Suprapubic skin (tissue), 4 donors: Measurements from ENCODE around the gene ASIP. TPM values are rescaled to one million over a fixed set of nuclear protein-coding genes. Genes with fewer than 3 reads are reported as not detected.
"Not testable (repeated sequence)": the region's sequence is repeated elsewhere in the genome, so short reads cannot be mapped to it uniquely, and the experiment has no call there.

Source experiments
- DNase-seq, 2 donors: peaks; one replicate each; pipeline ENCODE4 v3.0.0-alpha.2; 2019; ENCODE audit warnings: low spot score in 2 of 2
- H3K27ac ChIP-seq: fragments of 200-600 bp; sonication (generic); one replicate; pipeline ENCODE4 v1.5.1; 2019
- H3K27me3 ChIP-seq: fragments of 200-600 bp; sonication (generic); one replicate; pipeline ENCODE4 v1.5.1; 2019
- H3K36me3 ChIP-seq: fragments of 200-600 bp; sonication (generic); one replicate; pipeline ENCODE4 v1.5.1; 2019
- H3K4me1 ChIP-seq: fragments of 200-600 bp; sonication (generic); one replicate; pipeline ENCODE4 v1.5.1; 2019
- H3K4me3 ChIP-seq: fragments of 200-600 bp; sonication (generic); one replicate; pipeline ENCODE4 v1.5.1; 2019; ENCODE audit warnings: mild to moderate bottlenecking
- H3K9me3 ChIP-seq: fragments of 200-600 bp; sonication (generic); one replicate; pipeline ENCODE4 v1.5.1; 2019
- CTCF ChIP-seq, 2 donors: fragments of 200-600 bp in 1 of 2; fragments of 450-650 bp in 1 of 2; sonication (generic) in 1 of 2; IDR thresholded peaks; one replicate each; pipeline ENCODE4 v1.5.1; 2016 to 2019; ENCODE audit warnings: antibody characterized with exemption in 2 of 2, mild to moderate bottlenecking in 1 of 2, moderate library complexity in 1 of 2
- EP300 ChIP-seq: sonication (generic); formaldehyde crosslinking; IDR thresholded peaks from one replicate; pipeline ENCODE4 v1.6.1; 2017; ENCODE audit warnings: antibody characterized with exemption
- POLR2A ChIP-seq, 2 donors: fragments of 450-650 bp; IDR thresholded peaks; one replicate each; pipeline ENCODE4 v1.6.1; 2017; ENCODE audit warnings: antibody characterized with exemption in 2 of 2, mild to moderate bottlenecking in 2 of 2, moderate library complexity in 2 of 2
- POLR2AphosphoS5 ChIP-seq, 3 donors: sonication (generic); formaldehyde crosslinking; IDR thresholded peaks; one replicate each; pipeline ENCODE4 v1.6.1; 2017; ENCODE audit warnings: antibody characterized with exemption in 3 of 3
- WGBS: methylation state at CpG from one replicate; pipeline ENCODE4 v1.1.5; 2018; 5-methylcytosine and 5-hydroxymethylcytosine counted together
- total RNA-seq, 4 donors: library from RNA; depleted of rRNA; stranded (reverse); fragments of >200 nt; gene quantifications; one replicate each; pipeline ENCODE4 v1.1.0, GENCODE V29; 2016

Gene ASIP
- total RNA-seq, 4 donors from 2014 or later = not detected

- DNase-seq = no peak
- Histone ChIP-seq H3K4me1 (no peaks in the 10 kb centered on the region), H3K4me3 (no peak overlapping the region), H3K9me3 (peaks cover 12% of the 10 kb centered on the region), H3K27ac (no peak overlapping the region), H3K27me3 (no peaks in the 10 kb centered on the region), H3K36me3 (no peaks in the 10 kb centered on the region)
- TF ChIP-seq POLR2A (IDR thresholded peaks at IDR 0.05) = no peak
Observed at GRCh38 chr20:34233687-34234086, 7.5 kb upstream of the ASIP start.

- Histone ChIP-seq H3K9me3 (peaks cover 12% of the 10 kb centered on the region), H3K4me1 (no peaks in the 10 kb centered on the region), H3K27me3 (no peaks in the 10 kb centered on the region), H3K4me3 (no peak overlapping the region), H3K27ac (no peak overlapping the region), H3K36me3 (no peaks in the 10 kb centered on the region)
- DNase-seq = no peak
- TF ChIP-seq POLR2A (IDR thresholded peaks at IDR 0.05) (no peak), POLR2AphosphoS5 (IDR thresholded peaks at IDR 0.05) (no peak), CTCF (IDR thresholded peaks at IDR 0.05) (no peak), EP300 (no peak)
- 94% methylated on average over 2 of the region's 2 CpGs for WGBS
Observed at GRCh38 chr20:34235875-34236274, 5.3 kb upstream of the ASIP start.

GRCh38 chr20:34237942-34238341 lies 3.3 kb upstream of the ASIP start:
- Histone ChIP-seq H3K36me3 (no peaks in the 10 kb centered on the region), H3K27me3 (no peaks in the 10 kb centered on the region), H3K4me3 (no peak overlapping the region), H3K4me1 (no peaks in the 10 kb centered on the region), H3K9me3 (peaks cover 12% of the 10 kb centered on the region), H3K27ac (no peak overlapping the region)
- DNase-seq = no peak
- 62% methylated on average over 2 of the region's 2 CpGs for WGBS
- no peak for TF ChIP-seq POLR2AphosphoS5 (IDR thresholded peaks at IDR 0.05)

- Histone ChIP-seq H3K4me3 (no peak overlapping the region), H3K27ac (no peak overlapping the region), H3K36me3 (no peaks in the 10 kb centered on the region), H3K9me3 (peaks cover 12% of the 10 kb centered on the region), H3K27me3 (no peaks in the 10 kb centered on the region), H3K4me1 (no peaks in the 10 kb centered on the region)
- TF ChIP-seq POLR2AphosphoS5 (IDR thresholded peaks at IDR 0.05) (no peak), POLR2A (IDR thresholded peaks at IDR 0.05) (no peak), EP300 (no peak), CTCF (IDR thresholded peaks at IDR 0.05) (no peak)
- 60% methylated on average over 1 of the region's 1 CpG for WGBS
- DNase-seq = no peak
Observed at GRCh38 chr20:34240121-34240520, 1.1 kb upstream of the ASIP start.

GRCh38 chr20:34242015-34242414 lies 792 bp downstream of the ASIP start:
- H3K9me3 ChIP-seq, H3K4me3 ChIP-seq, H3K36me3 ChIP-seq, H3K4me1 ChIP-seq, H3K27ac ChIP-seq, H3K27me3 ChIP-seq, DNase-seq: not testable (repeated sequence)
- WGBS = 89% methylated on average over 4 of the region's 4 CpGs

- WGBS = 87% methylated on average over 1 of the region's 1 CpG
- no peaks in the 10 kb centered on the region for H3K4me1 ChIP-seq
Observed at GRCh38 chr20:34242879-34243278, 1.7 kb downstream of the ASIP start.

More at GRCh38 chr20:34242879-34243278, 1.7 kb downstream of the ASIP start:
- TF ChIP-seq POLR2A (IDR thresholded peaks at IDR 0.05) = no peak
- TF ChIP-seq POLR2AphosphoS5 (IDR thresholded peaks at IDR 0.05) = no peak
- TF ChIP-seq EP300 = no peak
- no peak for TF ChIP-seq CTCF (IDR thresholded peaks at IDR 0.05)
- H3K4me3 ChIP-seq = no peak overlapping the region
- H3K36me3 ChIP-seq = no peaks in the 10 kb centered on the region
- H3K27me3 ChIP-seq = no peaks in the 10 kb centered on the region
- no peak overlapping the region for H3K27ac ChIP-seq
- DNase-seq = no peak
- H3K9me3 ChIP-seq = peaks cover under 1% of the 10 kb centered on the region
